Prostate gland (tissue), 2 donors: ENCODE data around the gene ADAMTS2. TPM values are rescaled to one million over a fixed set of nuclear protein-coding genes. Genes with fewer than 3 reads are reported as not detected.
A peak's percentile ranks its signal among the peaks of the same experiment; 100 is the strongest.

Source experiments
- DNase-seq: peaks from one replicate; pipeline ENCODE4 v3.0.0-alpha.2; 2019; ENCODE audit warnings: low spot score
- H3K27ac ChIP-seq, 2 donors: fragments of 200-600 bp; sonication (generic); 2 replicates each; pipeline ENCODE4 v1.5.1; 2017 to 2019
- H3K27me3 ChIP-seq: fragments of 200-600 bp; sonication (generic); replicated peaks from 2 replicates; pipeline ENCODE4 v1.5.1; 2019; ENCODE audit not compliant: insufficient read depth
- H3K36me3 ChIP-seq, 2 donors: fragments of 200-600 bp; sonication (generic); 1 replicate in 1 of 2; 2 replicates in 1 of 2; pipeline versions ENCODE4 v1.5.1 to v1.8.1; 2017 to 2019
- H3K4me1 ChIP-seq: fragments of 200-600 bp; sonication (generic); replicated peaks from 2 replicates; pipeline ENCODE4 v1.5.1; 2019
- H3K4me3 ChIP-seq, 2 donors: fragments of 200-600 bp; sonication (generic); 2 replicates each; pipeline ENCODE4 v1.5.1; 2017 to 2019
- H3K9me3 ChIP-seq: fragments of 200-600 bp; sonication (generic); 2 replicates; pipeline ENCODE4 v1.5.1; 2017
- CTCF ChIP-seq, 4 experiments: fragments of 200-600 bp in 2 of 4; fragments of 450-650 bp in 2 of 4; sonication (generic) in 2 of 4; IDR thresholded peaks; 1 replicate in 3 of 4; 2 replicates in 1 of 4; pipeline ENCODE4 v1.5.1; 2016 to 2019; ENCODE audit warnings: antibody characterized with exemption in 4 of 4, mild to moderate bottlenecking in 2 of 4, moderate library complexity in 2 of 4
- POLR2A ChIP-seq: fragments of 450-650 bp; IDR thresholded peaks from one replicate; pipeline ENCODE4 v1.6.1; 2016; ENCODE audit warnings: antibody characterized with exemption, mild to moderate bottlenecking
- POLR2AphosphoS5 ChIP-seq: sonication (generic); formaldehyde crosslinking; IDR thresholded peaks from one replicate; pipeline ENCODE4 v1.6.1; 2017; ENCODE audit warnings: antibody characterized with exemption
- WGBS: methylation state at CpG from one replicate; pipeline ENCODE4 v1.1.5; 2018; 5-methylcytosine and 5-hydroxymethylcytosine counted together
- intact Hi-C: fragments of 100-400 bp; cut with DNase I; formaldehyde crosslinking; loops from one replicate; pipeline ENCODE4 v1.14.2; 2022
- total RNA-seq, 2 donors: library from RNA; depleted of rRNA; stranded (reverse); fragments of >200 nt; gene quantifications; one replicate each; pipeline ENCODE4 v1.1.0, GENCODE V29; 2016

The ADAMTS2 gene
- total RNA-seq, 2 donors from 2014 or later: 2.0 to 20.3 TPM

GRCh38 chr5:179316111-179316551 lies 29.1 kb downstream of the ADAMTS2 start:
- TF ChIP-seq POLR2AphosphoS5 (no peak), CTCF (IDR thresholded peaks at IDR 0.05) (no peak), POLR2A (no peak)
- H3K4me1 ChIP-seq: no peaks in the 10 kb centered on the region
- no peaks in the 10 kb centered on the region for H3K36me3 ChIP-seq
- no peak overlapping the region for H3K27ac ChIP-seq
- intact Hi-C loops: no loop called here
- WGBS: 75% methylated on average over 7 of the region's 7 CpGs
- H3K4me3 ChIP-seq: no peak overlapping the region
- no peak for DNase-seq
- no peaks in the 10 kb centered on the region for H3K9me3 ChIP-seq
- no peaks in the 10 kb centered on the region for H3K27me3 ChIP-seq

DNA sequence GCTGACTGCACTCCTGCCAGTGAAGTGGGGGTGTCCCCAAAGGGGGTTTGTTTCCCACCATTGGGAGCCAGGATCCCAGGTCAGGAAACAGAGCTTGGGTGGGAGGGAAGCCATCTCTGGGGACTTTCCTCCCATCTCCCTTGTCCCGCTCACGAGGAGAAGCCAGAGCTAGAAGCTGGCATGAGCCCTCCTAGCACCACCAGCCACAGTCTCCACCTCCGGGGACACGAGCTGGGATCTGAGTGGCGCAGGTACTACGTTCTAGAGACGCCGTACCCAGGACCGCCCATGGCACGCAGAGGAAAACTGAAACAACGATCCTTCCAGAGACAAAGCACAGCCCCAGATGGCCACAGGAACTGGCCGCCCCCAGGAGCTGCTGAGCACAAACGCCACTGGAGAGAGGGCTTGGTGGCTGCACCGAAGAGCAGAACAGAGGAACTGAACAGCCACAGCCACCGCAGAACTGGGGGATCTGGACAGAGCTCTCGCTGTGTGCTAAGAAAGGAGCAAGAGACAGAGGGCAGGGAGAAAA lies 29.8 kb downstream of the ADAMTS2 start:
- Histone ChIP-seq H3K27ac (no peak overlapping the region), H3K4me1 (no peaks in the 10 kb centered on the region), H3K9me3 (no peaks in the 10 kb centered on the region), H3K4me3 (no peak overlapping the region), H3K27me3 (no peaks in the 10 kb centered on the region), H3K36me3 (no peaks in the 10 kb centered on the region)
- intact Hi-C loops: loop anchor here (2.0 kb wide), 1 partner anchor 49 kb away; no protein-coding TSS in a partner anchor
- no peak for DNase-seq
- TF ChIP-seq POLR2A (no peak), CTCF (IDR thresholded peaks at IDR 0.05) (no peak), POLR2AphosphoS5 (no peak)
- WGBS: 89% methylated on average over 15 of the region's 16 CpGs

- Histone ChIP-seq H3K9me3 (no peaks in the 10 kb centered on the region), H3K27ac (peak overlapping the region in 1 of 2 donors; percentile 39), H3K4me1 (no peaks in the 10 kb centered on the region), H3K27me3 (no peaks in the 10 kb centered on the region), H3K4me3 (no peak overlapping the region), H3K36me3 (no peaks in the 10 kb centered on the region)
- no peak for DNase-seq
- no peak for TF ChIP-seq POLR2AphosphoS5
- TF ChIP-seq POLR2A: no peak
- no peak for TF ChIP-seq CTCF (IDR thresholded peaks at IDR 0.05)
- intact Hi-C loops: loop anchor here (2.0 kb wide), 1 partner anchor 48 kb away; no protein-coding TSS in a partner anchor
- 78% methylated on average over 12 of the region's 12 CpGs for WGBS
Observed at GRCh38 chr5:179314606-179315355, 30.5 kb downstream of the ADAMTS2 start.

DNA sequence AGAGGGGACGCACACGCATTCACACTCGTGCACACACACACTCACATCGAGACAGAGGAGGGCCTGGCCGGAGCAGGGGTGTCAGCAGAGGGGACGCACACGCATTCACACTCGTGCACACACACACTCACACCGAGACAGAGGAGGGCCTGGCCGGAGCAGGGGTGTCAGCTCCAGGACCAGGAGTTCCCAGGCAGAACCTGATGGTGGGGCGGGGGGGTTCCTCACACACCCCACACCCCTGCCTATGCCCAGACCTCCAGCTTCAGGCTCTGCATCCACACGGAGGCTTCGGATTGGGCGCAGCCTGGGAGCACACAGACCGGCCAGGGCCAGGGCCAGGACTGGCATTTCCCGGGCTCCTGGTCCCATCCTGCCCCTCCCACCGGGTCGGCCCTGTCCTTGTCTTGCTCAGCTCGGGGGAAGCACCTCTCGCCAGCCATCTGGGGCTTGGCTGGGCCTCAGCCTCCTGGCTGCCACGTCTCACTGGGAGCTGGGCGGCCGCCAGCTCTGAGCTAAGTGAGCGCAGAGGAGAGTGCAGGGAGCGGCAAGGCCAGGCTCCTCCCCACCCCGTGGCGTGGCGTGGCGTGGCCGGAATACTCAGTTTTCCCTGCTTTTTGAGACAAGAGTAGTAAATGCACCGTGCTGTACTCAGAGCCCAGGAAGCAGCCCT lies 31.3 kb downstream of the ADAMTS2 start:
- Histone ChIP-seq H3K36me3 (no peaks in the 10 kb centered on the region), H3K27me3 (no peaks in the 10 kb centered on the region), H3K9me3 (no peaks in the 10 kb centered on the region), H3K4me3 (no peak overlapping the region), H3K4me1 (no peaks in the 10 kb centered on the region), H3K27ac (peak overlapping the region in 1 of 2 donors; percentile 39)
- intact Hi-C loops: loop anchor here (2.0 kb wide), 1 partner anchor 47 kb away; no protein-coding TSS in a partner anchor
- TF ChIP-seq CTCF (IDR thresholded peaks at IDR 0.05): no peak
- peak; percentile 10 for TF ChIP-seq POLR2AphosphoS5
- TF ChIP-seq POLR2A: no peak
- 52% methylated on average over 28 of the region's 31 CpGs for WGBS
- DNase-seq: peak; percentile 30
